ENCODE data around the gene NOVA2.

NOVA2 gene

DNA sequence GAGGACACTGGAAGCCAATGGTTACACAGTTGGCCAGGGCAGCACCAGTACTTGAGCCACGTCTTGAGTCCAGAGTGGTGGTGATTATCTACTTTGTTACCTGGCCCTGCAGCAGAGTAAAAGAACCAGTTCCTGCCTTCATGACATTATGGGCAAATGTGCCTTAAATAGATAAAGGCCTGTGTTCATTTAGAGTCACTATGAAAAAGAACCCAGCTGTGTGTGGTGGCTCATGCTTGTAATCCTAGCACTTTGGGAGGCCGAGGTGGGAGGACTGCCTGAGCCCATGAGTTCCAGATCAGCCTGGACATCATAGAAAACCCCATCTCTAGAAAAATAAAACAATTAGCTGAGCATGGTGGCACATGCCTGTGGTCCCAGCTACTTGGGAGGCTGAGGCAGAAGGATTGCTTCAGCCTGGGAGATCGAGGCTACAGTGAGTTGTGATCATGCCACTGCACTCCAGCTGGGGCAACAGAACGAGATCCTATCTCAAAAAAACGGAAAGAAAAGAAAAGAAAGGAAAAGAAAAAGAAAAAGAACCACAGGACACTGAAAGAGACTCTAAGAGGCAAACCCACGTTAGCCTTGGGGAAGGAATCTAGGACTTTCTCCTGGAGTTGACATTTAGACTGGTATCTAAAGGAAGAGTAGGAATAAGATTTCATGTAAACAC is 84.3 kb downstream of the NOVA2 start:
- no peak for DNase-seq

DNA sequence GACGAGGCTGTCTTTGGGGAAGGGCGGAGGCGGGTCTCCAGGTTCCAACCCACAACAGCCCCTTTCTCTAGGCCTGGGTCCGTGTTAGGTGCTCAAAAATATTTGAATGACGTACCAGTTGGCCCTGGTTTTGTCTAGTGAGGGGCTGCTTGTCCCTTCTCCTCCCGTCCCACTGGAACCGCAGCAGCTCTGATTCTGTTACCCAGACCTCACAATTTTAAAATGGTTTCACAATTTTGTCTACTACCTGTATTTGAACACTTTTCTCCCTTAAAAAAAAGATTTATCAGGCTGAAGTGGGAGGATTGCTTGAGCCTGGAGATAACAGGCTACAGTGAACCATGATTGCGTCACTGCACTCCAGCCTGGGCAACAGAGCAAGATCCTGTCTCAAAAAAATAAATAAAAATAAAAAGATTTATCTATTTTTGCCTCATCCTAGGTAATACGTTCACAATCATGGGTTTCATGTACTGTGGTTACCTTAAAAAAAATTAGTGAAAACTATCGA is 86.4 kb downstream of the NOVA2 start:
- DNase-seq, result no peak

DNA sequence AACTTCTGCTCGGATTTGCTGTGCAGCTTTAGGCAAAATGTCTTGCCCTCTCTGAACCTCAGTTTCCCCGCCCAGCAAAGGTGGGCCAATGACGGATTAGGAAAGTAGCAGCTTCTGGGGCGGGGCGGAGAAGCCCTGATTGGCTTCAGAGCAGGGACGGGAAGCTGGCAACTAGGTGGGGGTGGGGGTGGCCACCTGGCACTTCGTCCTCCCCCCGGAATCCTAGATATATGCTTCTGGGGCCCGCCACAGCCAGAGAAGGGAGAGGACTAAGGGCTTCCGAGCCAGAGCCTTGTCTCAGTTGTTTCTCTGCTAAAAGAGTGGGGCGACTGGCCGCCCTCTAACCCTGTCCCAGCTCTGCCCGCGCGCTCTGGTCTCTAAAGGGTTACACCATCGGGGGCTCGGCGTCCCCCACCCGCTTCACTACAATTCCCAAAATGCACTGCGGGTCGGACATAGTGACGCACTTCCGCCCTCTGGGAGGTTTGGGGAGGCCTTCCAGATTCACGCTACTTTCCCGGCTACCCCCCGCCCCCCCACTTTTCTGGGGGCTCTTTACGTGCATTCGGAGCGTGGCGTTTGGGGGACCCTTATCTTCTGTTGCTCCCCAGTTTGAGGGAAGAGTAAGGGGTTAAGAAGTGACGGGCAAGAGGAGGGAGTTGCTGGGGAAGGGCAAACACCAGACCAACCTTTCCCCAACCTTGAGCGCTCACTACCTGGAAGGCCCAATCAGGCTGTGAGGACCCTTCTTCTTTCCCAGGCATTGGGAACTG is 87.1 kb downstream of the NOVA2 start:
- DNase-seq, result peak; percentile 97

DNA sequence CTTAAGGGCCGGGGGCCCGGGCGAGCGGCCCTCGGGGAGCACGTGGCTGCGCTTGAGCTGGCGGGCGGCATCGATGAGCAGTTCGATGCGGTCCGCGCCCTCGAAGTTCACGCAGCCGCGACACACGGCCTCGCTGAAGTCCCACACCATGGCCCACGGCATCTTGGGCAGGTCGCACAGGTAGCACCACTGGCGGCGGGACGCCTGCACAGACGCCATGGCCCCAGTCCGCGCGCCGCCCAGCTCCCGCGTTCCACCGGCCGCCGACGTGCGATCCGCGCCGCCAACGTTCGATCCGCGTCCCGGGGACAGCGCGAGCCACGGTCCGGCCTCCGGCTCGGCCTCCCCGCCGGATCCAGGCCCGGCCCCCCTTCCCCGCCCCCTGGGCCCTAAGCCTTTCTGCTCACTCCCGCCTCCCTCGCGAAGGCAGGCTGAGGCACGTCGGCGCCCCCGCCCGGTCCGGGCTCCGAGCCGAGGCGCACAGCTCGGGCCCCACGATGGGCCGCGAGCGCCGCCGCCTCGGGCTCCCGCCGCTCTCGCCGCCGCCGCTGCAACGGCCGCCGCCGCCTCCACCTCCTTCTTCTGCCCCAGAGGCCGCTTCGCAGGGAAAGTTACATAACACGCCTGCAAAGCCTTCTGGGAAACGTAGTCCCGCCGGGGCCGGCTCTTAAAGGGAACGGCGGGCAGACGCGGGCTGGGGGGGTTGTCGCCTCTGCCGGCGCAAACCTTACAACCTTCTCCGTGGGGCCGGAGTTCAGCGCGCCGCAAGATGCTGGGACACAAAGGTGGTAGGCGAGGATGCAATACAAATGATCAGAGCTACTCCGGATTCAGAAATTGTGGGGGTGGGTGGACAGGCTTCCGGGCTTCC is 87.9 kb downstream of the NOVA2 start, which contains the start of gene IRF2BP1:
IRF2BP1 (minus strand) TSS at position 586 of the 871 bp plus-strand sequence; CDS start at position 219, 367 bp downstream.
- DNase-seq, result peak; percentile 98

DNA sequence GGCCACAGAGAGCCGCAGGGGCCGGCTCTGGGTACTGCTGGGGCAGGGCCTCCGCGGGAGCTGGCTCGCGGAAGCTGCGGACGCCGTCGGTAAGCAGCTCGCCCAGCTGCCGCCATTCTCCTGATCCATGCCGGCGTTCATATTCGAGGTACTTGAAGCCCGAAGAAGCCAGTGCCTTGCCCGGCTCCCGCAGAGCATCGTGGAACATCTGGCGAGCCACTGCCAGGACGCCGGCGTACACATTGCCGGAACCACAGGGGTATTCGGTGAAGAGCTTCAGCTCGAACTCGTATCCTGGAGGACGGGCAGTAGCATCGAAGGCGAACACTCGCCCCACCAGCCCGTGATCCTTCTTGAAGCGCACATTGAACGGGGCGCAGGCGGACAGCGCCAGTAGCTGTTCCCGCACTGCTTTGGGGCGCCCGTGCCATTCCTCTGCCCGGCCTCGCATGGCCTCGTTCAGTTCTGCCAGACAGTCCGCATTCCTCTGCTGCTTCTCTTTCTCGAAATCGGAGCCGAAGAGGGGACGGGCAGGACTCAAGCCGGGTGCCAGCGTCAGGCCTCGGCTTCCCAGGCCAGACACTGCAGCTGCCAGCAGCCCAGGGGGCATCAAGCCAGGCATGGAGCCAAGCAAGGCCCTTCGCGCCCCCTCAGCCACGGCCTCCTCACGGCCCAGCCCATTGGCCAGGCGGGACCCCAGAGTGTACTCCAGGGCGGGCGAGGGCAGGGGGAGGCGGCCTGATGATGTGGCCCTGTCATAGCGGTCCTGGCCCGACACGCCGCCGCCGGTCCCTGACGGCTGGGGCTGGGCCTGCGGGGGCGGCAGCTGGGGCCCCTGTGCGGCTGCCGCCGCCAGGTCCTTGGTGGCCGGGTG is 88.7 kb downstream of the NOVA2 start:
- peak; percentile 79 for DNase-seq

DNA sequence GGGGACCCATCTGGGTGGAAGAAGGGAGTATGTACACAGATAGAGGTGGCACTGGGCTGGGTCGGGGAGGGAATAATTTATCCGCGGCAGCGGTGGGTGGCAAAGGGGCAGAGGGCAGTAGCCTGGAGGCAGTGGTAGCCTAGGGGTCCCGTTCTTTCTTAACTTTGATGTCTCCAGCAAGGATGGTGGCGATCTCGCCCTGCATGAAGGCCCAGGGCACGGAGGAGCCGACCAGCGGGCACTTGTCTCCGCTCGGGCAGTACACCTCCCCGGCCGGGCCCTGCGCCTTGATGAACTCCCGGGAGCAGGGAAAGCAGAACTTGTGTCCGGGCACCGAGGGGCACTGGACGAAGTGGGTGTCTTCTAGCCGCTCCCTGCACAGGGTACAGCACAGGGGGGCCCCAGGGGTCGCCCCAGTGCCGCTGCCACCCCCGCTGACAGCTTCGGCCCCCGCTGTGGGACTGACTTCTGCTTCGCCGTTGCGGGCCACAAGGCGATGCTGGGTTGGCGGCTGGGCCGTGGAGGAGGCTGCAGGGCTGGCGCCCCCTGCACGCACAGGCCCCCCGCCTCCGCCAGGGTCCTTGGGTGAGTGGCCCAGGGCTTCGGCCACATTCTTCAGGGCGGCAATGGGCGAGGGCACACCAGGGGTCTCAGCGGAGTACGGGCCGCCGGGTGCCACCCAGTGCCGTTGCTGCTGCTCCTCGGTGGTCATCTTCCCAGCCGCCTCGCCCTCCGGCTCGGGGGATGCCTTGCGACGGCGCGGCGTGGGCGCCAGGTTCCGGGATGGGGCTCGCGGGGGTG is 89.6 kb downstream of the NOVA2 start:
- DNase-seq, result peak; percentile 70
